Epithelial cell of prostate (primary cell): ENCODE data around the gene ACADS.

Source experiments
- DNase-seq: peaks from one replicate; pipeline ENCODE4 v3.0.0-alpha.2; 2011; ENCODE audit warnings: low read depth, low spot score
- H3K27ac ChIP-seq: fragments of 450-650 bp; 2 replicates; pipeline ENCODE4 v1.5.1; 2017; ENCODE audit warnings: mild to moderate bottlenecking

The ACADS gene

DNA sequence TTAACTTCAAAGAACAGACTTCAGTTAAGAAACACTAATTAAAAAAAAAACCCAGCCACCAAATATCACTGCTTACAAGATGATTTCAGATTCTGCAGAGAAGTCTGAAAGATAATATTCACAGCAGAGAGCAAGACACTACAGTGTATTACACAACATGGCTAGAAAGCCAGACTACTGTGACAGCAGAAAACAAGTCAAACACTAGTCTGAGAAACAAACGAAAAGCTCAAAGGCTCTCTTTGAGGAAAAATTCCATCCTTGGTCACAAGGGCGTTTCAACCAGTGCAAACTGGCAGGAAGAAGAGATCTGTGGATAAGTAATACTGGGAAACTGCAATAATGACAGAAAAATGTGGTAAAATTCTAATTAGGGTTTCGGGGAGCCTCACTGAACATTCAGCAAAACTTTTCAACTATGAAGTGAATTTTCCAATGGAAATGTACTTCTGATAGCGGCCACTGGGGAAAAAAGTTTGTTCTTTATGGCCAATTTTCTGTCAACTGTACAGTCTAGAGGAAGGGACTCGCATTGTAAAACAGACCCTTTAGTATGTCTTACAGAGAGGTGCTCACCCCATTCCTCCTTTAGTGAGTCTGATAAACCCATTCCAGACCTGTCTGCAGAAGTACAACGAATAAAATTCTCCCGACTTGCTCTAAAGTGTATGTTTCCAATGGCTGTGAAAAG is 50.4 kb downstream of the ACADS start:
- H3K27ac ChIP-seq, result no peak overlapping the region
- no peak for DNase-seq

- peak overlapping the region; percentile 17 for H3K27ac ChIP-seq
- DNase-seq, result peak; percentile 16
Measured at GRCh38 chr12:120783197-120783596, 57.6 kb downstream of the ACADS start.

GRCh38 chr12:120784804-120785203 is 59.2 kb downstream of the ACADS start:
- no peak for DNase-seq
- H3K27ac ChIP-seq, result no peak overlapping the region

- H3K27ac ChIP-seq, result no peak overlapping the region
- DNase-seq, result no peak
Measured at GRCh38 chr12:120787889-120788288, 62.3 kb downstream of the ACADS start.
